GM18520 (cell line): Measurements from ENCODE around the gene CSGALNACT2.

Source experiments
- ATAC-seq: cut with Tn5 transposase; IDR thresholded peaks from one replicate; pipeline ENCODE4 v1.9.1; 2021; ENCODE audit not compliant: unreplicated experiment

CSGALNACT2 gene

DNA sequence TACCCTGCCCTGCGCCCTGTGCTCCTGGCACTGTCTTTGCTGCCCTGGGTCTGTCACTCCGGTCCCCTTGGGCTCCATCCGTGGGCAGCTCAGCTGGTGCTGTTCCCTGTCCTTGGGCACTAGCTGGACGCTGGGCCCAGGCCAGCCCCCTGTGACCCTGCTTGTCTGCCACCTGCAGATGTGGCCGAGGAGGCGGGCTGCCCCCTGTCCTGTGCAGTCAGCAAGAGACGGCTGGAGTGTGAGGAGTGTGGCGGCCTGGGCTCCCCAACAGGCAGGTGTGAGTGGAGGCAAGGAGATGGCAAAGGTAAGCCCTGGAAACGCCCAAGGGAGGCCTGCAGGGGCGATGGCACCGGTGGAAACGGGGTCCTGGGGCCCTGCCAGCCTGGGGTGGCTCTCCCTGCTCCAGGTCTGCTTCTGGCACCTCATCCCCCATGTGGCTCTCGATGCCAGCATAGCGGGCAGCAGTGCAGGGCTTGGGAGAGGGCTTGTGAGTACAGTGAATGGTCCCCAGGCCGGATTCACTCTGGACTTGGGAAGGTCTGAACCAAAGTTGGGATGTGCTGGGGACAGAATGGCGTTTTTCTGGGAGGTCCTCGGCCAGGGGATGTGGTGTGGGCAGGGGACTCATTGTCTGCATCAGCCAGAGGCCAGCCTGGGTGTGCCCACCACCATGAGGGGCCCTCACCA is 26.2 kb upstream of the CSGALNACT2 start:
- no peak for ATAC-seq

DNA sequence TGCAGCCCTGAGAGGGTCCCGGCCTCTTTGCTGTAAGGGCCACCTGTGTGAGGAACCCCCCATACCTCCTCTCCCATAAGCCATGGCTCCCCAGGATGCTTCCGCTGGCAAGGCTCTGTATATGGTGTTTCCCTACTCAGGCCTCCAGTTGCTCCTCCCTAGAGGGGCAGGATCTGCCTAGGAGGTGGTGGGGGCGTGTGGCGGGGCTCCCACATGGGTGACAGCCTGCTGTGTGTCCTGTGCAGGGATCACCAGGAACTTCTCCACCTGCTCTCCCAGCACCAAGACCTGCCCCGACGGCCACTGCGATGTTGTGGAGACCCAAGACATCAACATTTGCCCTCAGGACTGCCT is 25.7 kb upstream of the CSGALNACT2 start:
- no peak for ATAC-seq

- no peak for ATAC-seq
Measured at GRCh38 chr10:43113201-43114087, 24.8 kb upstream of the CSGALNACT2 start.

DNA sequence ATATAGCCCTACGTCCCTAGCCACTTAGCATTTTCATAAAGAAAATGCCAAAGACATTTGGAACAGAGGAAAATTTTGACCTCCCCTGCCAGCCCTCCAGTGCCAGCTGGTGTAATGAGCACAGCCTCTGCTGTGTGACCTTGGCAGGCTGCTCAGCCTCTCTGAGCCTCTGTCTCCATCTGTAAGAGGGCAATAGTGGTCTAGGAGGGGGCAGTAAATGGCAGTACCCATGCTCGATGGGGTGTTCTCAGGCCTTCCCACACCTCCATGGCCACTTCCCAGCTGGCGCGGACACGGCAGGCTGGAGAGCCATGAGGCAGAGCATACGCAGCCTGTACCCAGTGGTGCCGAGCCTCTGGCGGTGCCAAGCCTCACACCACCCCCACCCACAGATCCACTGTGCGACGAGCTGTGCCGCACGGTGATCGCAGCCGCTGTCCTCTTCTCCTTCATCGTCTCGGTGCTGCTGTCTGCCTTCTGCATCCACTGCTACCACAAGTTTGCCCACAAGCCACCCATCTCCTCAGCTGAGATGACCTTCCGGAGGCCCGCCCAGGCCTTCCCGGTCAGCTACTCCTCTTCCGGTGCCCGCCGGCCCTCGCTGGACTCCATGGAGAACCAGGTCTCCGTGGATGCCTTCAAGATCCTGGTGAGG is 24.0 kb upstream of the CSGALNACT2 start:
- no peak for ATAC-seq

DNA sequence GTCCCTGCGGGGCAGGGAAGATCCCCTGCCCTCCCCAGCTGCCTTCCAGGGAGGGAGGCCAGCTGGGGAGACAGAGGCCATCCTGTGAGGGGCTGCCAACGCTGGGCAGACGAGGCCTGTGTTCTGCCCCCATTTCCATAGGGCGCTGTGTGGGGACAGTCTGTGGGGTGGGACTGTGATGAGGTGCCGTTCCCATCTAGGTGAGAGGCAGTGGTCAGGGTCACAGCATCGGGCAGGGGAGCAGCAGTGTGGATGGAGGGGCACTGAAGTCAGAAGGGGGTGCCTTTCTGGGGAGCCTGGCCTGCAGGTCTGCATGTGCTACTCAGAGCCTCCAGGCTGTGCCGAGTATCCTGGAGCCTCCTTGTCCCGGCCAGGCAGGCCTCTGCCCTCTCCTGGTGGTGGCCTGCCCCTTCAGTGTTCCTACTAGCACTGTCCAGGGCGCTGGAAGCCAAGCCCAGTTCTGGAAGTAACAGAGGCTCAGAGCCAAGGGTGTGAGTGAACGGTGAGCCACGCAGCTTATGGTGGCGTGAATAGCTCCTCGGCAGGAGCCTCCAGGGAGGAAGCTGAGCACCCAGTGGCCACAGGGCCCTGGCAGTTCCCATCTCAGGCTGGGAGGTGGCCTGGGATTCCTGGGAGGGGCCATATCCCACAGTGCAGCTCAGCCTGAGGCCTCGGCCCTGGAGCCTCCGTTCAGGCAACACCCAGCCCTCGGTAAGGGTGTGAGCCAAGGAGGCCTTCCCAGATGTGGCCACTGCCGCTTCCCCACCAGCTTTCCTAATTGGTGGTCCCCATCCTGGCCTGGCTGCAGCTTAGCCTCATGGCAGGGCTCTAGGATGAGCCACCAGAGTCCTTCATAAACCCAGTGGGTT is 23.3 kb upstream of the CSGALNACT2 start:
- no peak for ATAC-seq

GRCh38 chr10:43115881-43116595 is 22.2 kb upstream of the CSGALNACT2 start:
- ATAC-seq: no peak

GRCh38 chr10:43116596-43116995 is 21.6 kb upstream of the CSGALNACT2 start:
- ATAC-seq: no peak

- ATAC-seq: no peak
Measured at GRCh38 chr10:43117031-43117776, 21.0 kb upstream of the CSGALNACT2 start.

DNA sequence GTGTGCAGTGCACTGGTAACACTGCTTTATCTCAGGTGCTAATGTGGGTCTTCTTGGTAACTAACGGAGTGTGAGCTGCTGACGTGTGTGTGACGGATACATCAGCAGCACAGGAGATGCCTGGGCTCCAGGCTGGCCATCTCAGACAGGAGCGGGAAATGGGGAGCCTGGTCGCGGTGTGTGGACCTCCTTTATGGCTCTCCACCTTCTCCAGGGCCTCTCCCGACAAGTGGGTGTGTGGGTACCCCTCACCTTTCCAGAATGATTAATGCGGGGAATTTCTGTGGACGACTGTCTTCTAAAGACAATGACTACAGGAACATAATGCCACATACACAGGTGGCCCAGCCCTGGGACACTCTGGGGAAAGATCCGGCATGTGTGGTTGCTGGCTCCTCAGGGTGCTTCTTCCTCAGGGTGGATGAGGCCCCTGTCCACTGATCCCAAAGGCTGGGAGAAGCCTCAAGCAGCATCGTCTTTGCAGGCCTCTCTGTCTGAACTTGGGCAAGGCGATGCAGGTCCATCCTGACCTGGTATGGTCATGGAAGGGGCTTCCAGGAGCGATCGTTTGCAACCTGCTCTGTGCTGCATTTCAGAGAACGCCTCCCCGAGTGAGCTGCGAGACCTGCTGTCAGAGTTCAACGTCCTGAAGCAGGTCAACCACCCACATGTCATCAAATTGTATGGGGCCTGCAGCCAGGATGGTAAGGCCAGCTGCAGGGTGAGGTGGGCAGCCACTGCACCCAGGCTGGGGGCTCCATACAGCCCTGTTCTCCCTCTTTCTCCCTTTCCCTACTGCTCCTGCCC is 20.3 kb upstream of the CSGALNACT2 start:
- no peak for ATAC-seq

DNA sequence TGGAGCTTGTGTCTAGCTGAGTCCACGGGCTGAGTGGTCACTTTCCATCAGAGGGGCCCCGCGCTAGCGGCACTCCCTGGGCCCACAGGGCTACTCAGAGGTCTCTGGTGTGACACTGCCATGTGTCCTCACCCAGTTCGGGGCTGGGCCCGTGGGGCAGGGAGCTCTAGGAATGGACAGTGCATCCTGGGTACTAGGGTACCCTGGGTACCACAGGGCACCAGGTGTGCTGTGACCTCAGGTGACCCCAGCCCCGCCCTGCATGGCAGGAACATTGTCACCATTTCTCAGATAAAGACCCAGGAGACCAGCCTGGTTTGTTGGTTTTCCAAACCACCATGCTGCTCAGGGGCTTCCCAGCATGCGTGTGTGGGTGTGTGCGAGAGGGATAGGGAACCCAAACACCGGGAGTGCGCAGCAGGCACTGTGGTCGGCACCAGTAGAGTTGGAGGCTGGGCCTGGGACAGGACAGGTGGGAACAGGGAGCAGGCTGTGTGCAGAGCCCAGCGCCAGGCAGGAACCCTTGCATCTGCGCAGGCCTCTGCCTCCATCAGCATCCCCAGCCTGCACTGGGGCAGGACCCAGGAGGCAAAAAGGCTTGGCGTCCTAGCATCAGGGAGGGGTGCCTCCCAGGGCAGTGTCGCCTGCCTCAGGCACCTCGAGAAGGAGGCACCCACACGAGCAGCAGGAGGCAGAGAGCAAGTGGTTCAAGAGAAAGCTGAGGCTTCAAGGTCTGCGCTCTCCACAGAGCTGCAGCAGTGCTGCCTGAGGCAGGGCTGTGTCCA is 19.4 kb upstream of the CSGALNACT2 start:
- no peak for ATAC-seq

- ATAC-seq: no peak
Measured at GRCh38 chr10:43119416-43120115, 18.7 kb upstream of the CSGALNACT2 start.

- no peak for ATAC-seq
Measured at GRCh38 chr10:43120116-43120928, 17.9 kb upstream of the CSGALNACT2 start.

DNA sequence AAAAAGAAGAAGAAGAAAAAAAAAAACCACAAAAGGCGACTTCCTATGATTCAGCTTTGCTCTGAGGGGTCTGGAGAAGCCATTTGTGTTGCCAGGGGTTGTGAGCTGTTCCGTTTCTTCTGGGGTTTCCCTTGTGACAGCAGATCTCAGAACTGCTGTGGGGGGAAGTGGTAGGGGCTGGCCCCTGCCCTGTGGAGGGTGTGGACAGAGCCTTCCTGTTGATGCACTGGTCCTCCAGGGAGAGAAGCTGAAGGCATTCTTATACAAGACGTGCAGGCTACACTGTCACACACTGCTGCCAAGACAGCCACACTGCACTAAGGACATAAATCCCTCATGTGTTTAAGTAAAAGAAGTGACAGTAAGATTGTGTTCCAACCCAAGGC is 17.3 kb upstream of the CSGALNACT2 start:
- peak; percentile 96 for ATAC-seq

- ATAC-seq: no peak
Measured at GRCh38 chr10:43121444-43121843, 16.8 kb upstream of the CSGALNACT2 start.

DNA sequence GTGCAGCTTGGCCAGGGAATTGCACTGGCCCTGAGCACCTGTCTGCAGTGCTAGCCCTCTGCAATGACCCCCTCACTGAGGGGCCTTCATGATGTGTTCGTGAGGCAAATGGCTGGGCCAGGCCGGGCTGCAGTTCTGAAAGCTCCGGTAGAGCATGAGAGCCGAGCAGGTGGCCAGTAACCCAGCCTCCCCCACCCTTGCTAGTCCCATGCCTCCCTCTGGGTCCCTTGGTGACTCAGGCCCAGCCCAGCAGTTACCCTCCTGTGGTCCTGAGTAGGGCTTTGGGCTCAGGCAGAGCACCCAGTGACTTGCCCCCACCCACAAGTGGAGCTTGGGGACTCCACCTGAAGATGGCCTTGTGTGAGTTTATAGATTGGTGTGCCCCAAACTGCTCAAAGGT is 16.1 kb upstream of the CSGALNACT2 start:
- ATAC-seq: no peak

DNA sequence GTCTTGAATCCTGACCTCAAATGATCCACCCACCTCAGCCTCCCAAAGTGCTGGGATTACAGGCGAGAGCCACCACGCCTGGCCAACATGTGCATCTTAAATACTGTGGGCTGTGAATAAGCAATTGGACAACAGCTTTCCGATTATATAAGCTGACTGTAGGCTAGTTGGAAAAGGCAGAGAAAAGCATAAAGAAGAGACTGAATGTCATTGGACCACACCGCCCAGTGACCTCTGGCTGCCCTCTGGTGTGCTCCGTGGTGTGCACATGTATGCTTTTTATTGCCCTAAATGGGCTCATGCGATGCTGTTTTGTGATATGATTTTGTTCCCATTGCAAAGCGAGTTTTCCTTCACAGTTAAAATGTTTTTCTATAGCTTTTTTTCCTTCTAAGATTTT is 15.4 kb upstream of the CSGALNACT2 start:
- ATAC-seq: no peak
